GM19099 (cell line): Measurements from ENCODE around the gene WNT9B.

Source experiments
- POLR2A ChIP-seq: IDR thresholded peaks from 3 replicates; pipeline ENCODE4 v1.6.1; 2011; ENCODE audit warnings: low read depth; ENCODE audit not compliant: insufficient read length; ENCODE audit errors: extremely low read depth

WNT9B gene

GRCh38 chr17:46834846-46835245 lies 16.5 kb upstream of the WNT9B start:
- TF ChIP-seq POLR2A, result no peak

DNA sequence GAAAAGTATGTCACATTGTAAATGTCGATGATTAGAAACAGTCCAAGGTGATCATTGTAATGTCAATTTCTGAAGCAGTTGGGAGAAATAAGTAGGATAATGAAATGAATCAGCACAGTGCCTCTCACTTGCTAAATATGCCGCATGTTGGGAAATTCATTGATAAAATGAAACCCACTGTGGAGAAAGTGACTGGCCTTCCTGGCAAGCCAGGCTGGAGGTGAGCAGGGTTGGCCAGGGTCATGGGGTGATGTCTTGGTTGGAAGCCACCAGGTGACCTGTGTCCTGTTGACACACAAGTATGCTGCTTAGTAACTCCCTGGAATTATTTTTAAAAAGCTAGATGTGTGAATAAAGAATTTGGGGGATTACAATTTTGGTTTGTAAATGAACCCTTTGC lies 14.9 kb upstream of the WNT9B start:
- TF ChIP-seq POLR2A, result no peak

- TF ChIP-seq POLR2A, result no peak
These were observed 13.9 kb upstream of the WNT9B start for GRCh38 chr17:46837521-46837920.

GRCh38 chr17:46839211-46839610 lies 12.2 kb upstream of the WNT9B start:
- TF ChIP-seq POLR2A, result no peak

GRCh38 chr17:46841561-46842379 lies 9.6 kb upstream of the WNT9B start:
- TF ChIP-seq POLR2A, result no peak

GRCh38 chr17:46842835-46843234 lies 8.5 kb upstream of the WNT9B start:
- TF ChIP-seq POLR2A, result no peak

DNA sequence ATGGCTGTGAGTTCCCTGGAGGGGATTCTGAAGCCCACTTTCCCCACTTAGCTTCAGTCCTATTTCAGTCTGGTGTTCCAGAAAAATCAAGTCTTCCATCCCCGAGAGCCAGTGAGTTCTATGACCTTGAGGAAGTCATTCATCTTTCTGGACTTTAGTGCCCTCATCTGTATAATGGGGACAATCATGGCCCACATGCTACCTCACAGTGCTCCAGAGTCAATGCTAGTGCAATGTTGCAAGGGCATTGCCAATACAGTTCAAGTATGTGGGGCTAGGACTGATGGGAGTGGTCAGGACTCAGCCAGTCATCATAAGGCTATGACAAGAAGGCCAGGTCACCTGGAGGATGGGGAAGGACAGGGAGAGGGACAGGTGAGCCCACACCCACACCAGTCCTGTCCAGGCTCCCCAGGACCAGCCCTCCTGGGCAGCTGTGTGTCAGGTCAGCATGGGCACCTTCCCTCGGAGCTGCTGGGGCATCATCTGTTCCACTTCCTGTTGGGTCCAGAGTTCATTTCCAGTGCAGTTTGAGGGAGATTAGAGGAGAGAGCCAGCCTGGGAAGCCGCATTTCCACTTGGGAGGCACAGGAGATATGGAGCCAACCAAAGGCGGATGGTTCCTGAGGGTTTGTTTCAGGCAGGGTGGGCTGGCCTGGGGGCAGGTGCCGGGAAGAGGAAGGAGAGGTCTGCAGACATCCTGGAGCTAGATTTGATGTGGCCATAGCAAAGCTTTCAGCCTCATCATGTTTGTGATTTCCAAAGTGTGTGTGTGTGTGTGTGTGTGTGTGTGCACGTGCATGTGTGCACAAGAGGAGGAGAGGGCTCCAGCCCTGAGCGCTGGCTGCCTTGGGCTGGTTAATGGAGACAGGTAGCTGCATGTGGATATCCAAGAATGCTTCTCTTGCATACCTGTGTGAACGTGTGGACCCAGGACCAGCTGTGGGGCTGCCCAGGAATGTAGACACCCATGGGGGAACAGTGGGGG lies 3.9 kb upstream of the WNT9B start:
- no peak for TF ChIP-seq POLR2A

DNA sequence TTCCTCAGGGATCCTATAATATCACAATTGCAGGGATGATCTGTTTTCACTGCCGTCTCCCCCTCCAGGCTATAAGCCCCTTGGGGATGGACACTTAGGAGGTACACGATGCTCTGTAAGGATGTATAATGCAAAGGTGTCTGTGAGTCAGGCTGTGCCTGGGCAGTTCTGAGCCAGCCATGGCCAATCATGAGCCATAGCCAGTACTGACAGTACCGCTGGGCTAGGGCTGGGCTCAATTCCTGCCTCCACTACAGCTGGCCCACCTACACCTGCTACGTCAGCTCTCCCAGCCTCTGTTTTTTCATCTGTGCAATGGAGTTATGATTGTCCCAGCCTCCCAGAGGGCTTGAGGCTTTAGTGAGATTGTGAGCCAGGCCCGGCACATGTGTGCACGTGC lies 2.8 kb upstream of the WNT9B start:
- TF ChIP-seq POLR2A, result no peak

- no peak for TF ChIP-seq POLR2A
These were observed 725 bp upstream of the WNT9B start for GRCh38 chr17:46850688-46851028.

DNA sequence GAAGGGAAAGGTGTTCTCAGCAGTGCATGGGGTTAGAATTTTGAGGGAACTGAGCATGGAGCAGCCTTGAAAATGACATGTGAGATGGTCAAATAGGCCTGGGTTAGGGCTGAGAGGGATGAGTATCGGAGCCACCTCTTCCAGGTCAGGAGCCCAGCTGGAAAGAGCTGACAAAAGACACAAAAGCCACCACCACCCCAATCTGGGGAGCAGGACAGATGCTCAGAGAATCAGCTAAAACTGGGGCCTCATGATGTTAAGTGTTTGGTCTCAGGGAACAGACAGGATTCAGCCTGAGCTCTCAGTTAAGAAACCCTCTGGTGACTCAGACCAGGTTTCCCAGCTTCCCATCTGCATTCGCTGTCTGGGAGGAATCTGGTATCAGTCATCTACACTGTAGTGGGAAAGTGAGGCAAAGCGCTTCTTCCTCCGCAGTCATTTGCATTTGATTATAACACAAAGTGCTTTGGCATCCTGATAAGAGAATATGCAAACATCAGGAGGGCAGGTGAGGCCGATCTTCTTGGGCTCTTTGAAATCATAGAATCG lies 2.6 kb downstream of the WNT9B start:
- TF ChIP-seq POLR2A, result no peak

GRCh38 chr17:46854515-46854914 lies 3.1 kb downstream of the WNT9B start:
- no peak for TF ChIP-seq POLR2A

DNA sequence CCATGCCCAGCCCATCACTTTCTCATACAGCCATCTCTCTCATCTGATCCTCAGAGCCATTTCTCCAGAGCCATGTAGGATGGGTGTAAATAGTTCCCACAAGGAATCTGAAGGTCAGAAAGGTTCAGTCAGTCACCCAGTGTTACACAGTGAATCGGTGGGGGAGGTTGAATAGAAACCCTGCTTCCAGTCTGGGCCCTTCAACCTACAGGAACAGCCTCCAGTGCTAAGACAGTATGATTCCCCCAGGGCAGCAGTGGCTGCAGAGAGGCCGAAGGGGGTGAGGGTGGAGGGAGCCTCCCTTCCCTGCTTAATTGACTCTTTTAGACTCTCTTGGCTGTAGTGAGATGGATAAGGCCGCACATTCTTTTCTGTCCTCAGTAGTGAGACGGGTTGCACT lies 3.6 kb downstream of the WNT9B start:
- no peak for TF ChIP-seq POLR2A

GRCh38 chr17:46857600-46857999 lies 6.2 kb downstream of the WNT9B start:
- TF ChIP-seq POLR2A, result no peak

DNA sequence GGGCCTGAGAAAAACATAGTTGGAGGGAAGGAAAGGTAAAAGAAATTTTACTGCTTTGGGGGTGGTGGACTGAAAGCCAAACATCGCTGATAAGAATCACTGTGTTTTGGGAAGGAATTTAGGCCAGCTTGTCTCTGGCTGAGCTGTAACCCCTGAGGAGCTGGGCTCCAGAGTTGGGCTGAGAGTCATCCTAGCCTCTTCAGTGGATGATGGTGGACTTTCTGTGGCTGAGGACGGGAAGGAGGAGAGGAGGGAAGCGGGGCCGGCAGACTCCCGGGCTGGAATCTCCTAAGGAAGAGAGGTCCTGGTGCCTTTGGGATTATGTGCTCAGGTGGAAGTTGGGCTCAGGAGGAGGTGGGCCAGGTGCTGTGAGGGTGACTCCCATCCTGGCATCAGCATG lies 8.6 kb downstream of the WNT9B start:
- TF ChIP-seq POLR2A, result no peak

- TF ChIP-seq POLR2A, result no peak
These were observed 11.6 kb downstream of the WNT9B start for GRCh38 chr17:46862949-46863348.
